Activated T-cell treated with anti-CD3 and anti-CD28 coated beads, Interleukin-2, amount 50 U/mL, for 4 hours (primary cell): ENCODE measurements around the gene SREBF1. TPM values are rescaled to one million over a fixed set of nuclear protein-coding genes. Genes with fewer than 3 reads are reported as not detected.
A peak's percentile ranks its signal among the peaks of the same experiment; 100 is the strongest.

Experiments
- ATAC-seq, 2 donors: fragments of 200-7000 bp; cut with Tn5 transposase; one replicate each; pipeline ENCODE4 v1.10.0; 2021
- DNase-seq: peaks from one replicate; pipeline ENCODE4 v3.0.0-alpha.2; 2020
- H3K27me3 Mint-ChIP-seq: one replicate; pipeline ENCODE4 v1.8.0; 2021; ENCODE audit warnings: low read depth, mixed read lengths
- H3K36me3 Mint-ChIP-seq: one replicate; pipeline ENCODE4 v1.8.0; 2022; ENCODE audit warnings: mixed read lengths; ENCODE audit not compliant: insufficient read depth
- H3K4me1 Mint-ChIP-seq: one replicate; pipeline ENCODE4 v1.8.0; 2021; ENCODE audit warnings: low read depth, mixed read lengths
- H3K4me3 Mint-ChIP-seq: one replicate; pipeline ENCODE4 v1.8.0; 2021; ENCODE audit warnings: mild to moderate bottlenecking, moderate library complexity, mixed read lengths
- H3K9me3 Mint-ChIP-seq: one replicate; pipeline ENCODE4 v1.8.0; 2021; ENCODE audit warnings: mixed read lengths
- total RNA-seq, 3 donors: library from RNA; stranded (reverse); gene quantifications; one replicate each; pipeline ENCODE4 v1.2.1, GENCODE V29; 2021

Gene SREBF1
- total RNA-seq, 3 donors from 2014 or later: 34.3 to 44.0 (median 34.6) TPM

DNA sequence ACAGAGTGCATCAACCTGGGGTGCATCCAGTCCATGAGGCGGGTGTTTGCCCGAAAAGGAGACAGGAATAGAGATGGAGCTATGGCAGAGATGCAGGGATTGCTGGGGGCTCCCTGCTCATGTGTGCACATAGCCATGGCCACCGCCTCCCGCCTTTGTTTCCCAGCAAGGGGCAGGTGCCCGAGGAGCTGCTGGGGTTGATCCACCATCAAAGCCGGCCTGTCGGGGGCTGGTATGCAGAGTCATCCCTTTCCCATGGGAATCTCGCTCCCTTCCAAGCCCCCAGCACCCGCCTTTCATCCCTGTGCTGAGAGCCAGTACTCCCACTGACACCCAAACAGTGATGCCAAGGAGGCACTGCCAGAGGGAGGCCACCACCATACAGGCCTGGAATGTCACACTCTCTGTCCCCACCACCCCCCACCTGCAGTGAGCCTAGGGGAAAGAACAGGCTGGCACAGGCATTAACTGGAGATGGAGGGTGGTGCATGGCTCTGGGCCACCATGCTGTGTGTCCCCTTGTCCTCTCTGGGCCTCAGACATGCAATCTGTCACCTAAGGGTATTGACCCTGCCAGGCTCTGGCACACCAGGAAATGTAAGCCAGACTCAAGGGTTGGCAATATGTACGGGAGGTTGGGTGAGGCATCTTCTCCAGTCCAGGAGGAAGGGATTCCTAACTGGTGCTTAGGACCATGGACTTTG is 65.1 kb downstream of the SREBF1 start:
- DNase-seq: no peak
- H3K9me3 Mint-ChIP-seq: no peaks in the 10 kb centered on the region
- H3K4me3 Mint-ChIP-seq: no peak overlapping the region
- ATAC-seq: no peak
- H3K36me3 Mint-ChIP-seq: no peaks in the 10 kb centered on the region
- no peaks in the 10 kb centered on the region for H3K27me3 Mint-ChIP-seq
- H3K4me1 Mint-ChIP-seq: peaks cover 4% of the 10 kb centered on the region

- peaks cover 11% of the 10 kb centered on the region for H3K4me1 Mint-ChIP-seq
- ATAC-seq (no peak), DNase-seq (no peak)
- H3K36me3 Mint-ChIP-seq: no peaks in the 10 kb centered on the region
- no peaks in the 10 kb centered on the region for H3K27me3 Mint-ChIP-seq
- no peaks in the 10 kb centered on the region for H3K9me3 Mint-ChIP-seq
- H3K4me3 Mint-ChIP-seq: no peak overlapping the region
Measured at GRCh38 chr17:17770632-17771044, 66.1 kb downstream of the SREBF1 start.

DNA sequence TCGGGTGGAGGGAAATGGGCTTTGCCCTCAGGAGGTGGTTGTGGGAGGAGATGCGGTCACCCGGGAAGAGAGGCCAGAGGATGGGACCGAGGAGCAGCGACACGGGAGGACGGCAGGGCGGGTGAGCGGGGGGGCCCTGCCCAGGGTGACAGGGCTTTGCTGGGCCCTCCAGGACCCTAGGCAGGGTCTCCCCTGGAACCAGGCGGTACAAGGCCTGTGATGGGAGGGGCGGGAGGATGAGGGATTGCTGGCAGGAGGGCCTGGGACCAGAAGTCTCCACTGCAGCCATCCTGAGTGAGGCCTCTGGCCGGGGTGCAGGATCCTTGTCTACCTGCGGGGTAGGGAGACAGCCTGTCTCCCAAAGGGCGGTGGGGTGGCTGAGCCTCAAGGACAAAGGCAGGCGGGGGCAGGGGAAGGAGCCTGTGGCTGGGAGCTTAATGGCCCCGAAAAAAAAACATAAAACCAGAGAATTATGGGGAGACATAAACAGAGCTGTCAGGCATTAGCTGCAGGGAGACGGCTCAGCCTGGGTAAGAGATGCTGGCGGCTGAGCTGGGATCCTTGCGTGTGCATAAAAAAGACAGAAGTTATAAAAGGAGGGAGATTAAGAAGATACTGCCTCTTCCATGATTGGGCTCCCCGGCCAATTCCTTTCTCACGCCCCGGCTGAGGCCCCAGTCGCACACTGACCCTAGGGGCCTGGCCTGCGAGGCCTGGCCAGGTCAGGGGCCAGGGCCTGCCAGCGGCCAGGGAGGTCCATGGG is 66.7 kb downstream of the SREBF1 start:
- Mint-ChIP-seq H3K36me3 (no peaks in the 10 kb centered on the region), H3K4me1 (peaks cover 11% of the 10 kb centered on the region), H3K9me3 (no peaks in the 10 kb centered on the region), H3K27me3 (no peaks in the 10 kb centered on the region), H3K4me3 (no peak overlapping the region)
- ATAC-seq (no peak), DNase-seq (no peak)

DNA sequence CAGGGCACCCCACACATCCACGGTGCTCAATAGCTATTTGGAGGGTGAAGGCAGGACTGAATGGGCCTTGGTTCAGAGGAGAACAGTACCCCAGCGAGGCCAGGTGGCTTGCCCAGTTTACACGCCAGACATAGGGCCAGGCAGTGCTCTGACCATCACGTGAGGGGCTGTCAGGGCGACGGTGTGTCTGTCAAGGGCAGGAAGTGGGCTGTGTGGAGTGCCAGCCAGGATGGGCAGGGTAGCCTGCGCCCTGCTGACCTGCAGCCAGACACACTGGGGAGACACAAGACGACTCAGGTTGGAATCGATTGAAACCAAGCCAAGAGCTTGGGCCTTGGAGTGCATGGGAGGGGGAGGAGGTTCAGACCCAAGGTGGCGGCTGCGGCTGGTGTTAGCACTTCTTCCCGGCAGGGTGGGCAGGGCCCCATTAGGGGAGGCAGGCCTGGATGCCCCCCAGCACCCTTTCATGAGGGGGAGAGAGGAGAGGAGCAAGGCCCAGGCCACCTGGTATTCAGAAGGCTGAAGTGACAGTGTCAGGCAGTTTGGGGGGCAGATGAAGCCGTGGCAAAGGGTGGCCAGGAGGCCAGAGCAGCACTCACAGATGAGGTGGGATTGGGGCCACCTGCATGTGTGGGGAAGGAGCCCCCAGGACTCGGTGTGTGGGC is 68.2 kb downstream of the SREBF1 start:
- DNase-seq (no peak), ATAC-seq (no peak)
- H3K27me3 Mint-ChIP-seq: no peaks in the 10 kb centered on the region
- H3K4me3 Mint-ChIP-seq: no peak overlapping the region
- no peaks in the 10 kb centered on the region for H3K9me3 Mint-ChIP-seq
- peaks cover 18% of the 10 kb centered on the region for H3K4me1 Mint-ChIP-seq
- no peaks in the 10 kb centered on the region for H3K36me3 Mint-ChIP-seq

GRCh38 chr17:17767887-17768418 is 68.8 kb downstream of the SREBF1 start:
- no peak for ATAC-seq
- Mint-ChIP-seq H3K36me3 (no peaks in the 10 kb centered on the region), H3K9me3 (no peaks in the 10 kb centered on the region), H3K4me1 (peaks cover 20% of the 10 kb centered on the region), H3K4me3 (no peak overlapping the region), H3K27me3 (no peaks in the 10 kb centered on the region)
- no peak for DNase-seq

- no peak for ATAC-seq
Measured at GRCh38 chr17:17767154-17767869, 69.5 kb downstream of the SREBF1 start.

DNA sequence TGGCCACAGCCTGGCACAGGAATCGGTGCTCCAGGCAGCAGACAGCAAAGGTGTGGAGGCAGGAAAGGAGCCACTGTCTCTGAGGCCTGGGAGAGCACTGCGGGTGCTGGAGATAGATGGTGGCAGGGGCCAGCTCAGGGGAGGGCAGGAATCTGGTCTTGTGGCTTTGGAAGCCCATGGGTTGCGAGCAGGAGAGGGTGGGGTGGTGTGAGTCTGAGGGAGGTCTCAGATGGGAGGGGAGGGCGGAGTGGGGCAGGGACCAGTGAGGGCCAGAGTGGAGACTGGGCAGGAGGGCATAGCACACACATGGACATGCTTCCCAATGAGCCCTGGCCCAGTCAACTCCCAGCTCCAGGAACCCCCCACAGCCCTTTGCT is 70.1 kb downstream of the SREBF1 start:
- peaks cover 16% of the 10 kb centered on the region for H3K4me1 Mint-ChIP-seq
- H3K4me3 Mint-ChIP-seq: no peak overlapping the region
- no peaks in the 10 kb centered on the region for H3K9me3 Mint-ChIP-seq
- ATAC-seq: no peak
- H3K27me3 Mint-ChIP-seq: no peaks in the 10 kb centered on the region
- DNase-seq: no peak
- no peaks in the 10 kb centered on the region for H3K36me3 Mint-ChIP-seq

More at GRCh38 chr17:17767154-17767869, 69.5 kb downstream of the SREBF1 start:
- H3K27me3 Mint-ChIP-seq: no peaks in the 10 kb centered on the region
- peaks cover 17% of the 10 kb centered on the region for H3K4me1 Mint-ChIP-seq
- no peaks in the 10 kb centered on the region for H3K36me3 Mint-ChIP-seq
- no peaks in the 10 kb centered on the region for H3K9me3 Mint-ChIP-seq
- no peak for DNase-seq
- no peak overlapping the region for H3K4me3 Mint-ChIP-seq

DNA sequence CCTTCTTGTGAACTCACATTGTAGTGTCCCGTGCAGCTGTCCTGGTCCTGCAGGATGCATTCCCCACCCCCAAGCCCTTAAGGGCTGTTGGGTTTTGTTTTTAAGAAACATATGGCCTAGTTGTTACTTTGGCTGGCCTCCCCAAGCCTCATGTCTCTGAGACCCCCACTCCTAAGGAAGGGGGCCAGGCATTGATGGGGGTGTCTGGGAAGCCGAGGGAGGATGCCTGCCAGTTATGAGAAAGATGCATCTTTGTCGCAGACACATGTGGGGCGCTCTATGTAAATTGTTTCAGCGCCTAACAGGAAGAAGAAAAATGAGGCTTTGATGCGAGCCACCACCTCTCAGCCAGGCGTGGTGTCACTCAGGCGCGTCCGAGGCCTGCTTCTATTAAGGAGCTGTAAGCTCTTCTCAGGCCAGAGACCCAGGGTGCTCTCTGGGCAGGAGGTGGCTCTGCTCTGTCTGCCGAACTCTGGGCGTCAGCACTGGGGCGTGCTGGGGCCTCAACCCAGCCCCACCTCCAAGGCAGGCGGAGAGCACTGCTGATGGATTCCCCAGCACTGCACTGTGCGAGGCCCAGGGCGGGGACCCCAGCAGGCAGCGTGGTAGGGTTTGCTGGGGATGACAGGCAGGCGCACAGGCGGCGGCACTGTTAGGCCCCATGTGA is 70.6 kb downstream of the SREBF1 start:
- Mint-ChIP-seq H3K27me3 (no peaks in the 10 kb centered on the region), H3K36me3 (no peaks in the 10 kb centered on the region), H3K9me3 (no peaks in the 10 kb centered on the region), H3K4me1 (peaks cover 16% of the 10 kb centered on the region), H3K4me3 (no peak overlapping the region)
- DNase-seq: no peak
- peak in 1 of 2 donors; percentile 59 for ATAC-seq

DNA sequence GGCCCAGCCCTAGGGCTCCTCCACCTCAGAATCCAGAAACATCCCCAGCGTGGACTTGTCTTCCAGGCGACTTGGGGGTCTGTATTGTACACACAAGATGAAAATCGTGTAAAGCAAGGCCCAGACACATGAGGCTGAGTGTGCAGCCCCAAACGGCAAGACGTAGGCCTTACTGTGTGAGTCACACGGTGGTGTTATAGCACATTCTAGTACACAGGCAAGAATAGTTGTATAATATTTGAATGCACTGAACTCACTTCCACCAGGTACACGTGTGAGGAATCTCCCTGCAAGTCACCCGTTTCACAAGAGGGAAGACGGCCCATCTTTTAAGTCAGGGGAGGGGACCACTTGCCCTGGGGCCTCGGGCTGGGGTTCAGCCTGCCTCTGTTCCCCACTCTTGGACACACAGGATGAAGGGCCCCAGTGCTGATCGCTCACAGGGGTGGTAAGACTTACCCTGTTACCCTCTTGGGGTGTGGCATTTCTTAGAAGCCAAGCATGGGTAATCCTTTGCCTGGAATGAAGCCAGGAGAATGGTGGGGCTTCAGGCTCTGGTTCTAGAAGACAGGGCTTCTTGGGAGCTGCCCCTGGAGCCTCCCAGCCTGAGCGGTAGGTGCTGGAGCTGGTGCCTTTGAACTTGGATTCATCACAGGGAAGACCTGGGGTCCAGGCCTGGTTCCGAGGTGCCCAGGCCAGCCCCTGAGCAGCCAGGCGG is 71.3 kb downstream of the SREBF1 start:
- ATAC-seq (peak in 1 of 2 donors; percentile 41), DNase-seq (no peak)
- Mint-ChIP-seq H3K4me3 (no peak overlapping the region), H3K9me3 (no peaks in the 10 kb centered on the region), H3K27me3 (no peaks in the 10 kb centered on the region), H3K36me3 (no peaks in the 10 kb centered on the region), H3K4me1 (peaks cover 16% of the 10 kb centered on the region)

DNA sequence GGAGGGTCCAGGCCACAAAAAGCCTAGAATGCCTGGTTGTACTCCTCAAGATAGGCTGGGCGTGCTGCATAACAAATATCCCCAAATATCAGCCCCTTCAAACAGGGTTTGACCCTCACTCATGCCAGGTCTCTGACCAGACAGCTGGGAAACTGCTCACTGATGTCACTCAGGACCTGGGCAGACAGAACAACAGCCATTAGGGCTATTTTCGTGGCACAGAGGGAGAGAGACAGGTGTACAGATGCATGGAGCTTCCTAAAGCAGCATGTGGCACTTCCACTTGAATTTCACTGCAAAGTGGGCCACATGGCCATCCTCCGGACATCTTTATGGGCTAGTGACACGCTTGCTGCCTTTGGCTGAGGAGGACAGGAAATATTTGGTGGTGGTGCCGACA is 73.1 kb downstream of the SREBF1 start:
- Mint-ChIP-seq H3K9me3 (no peaks in the 10 kb centered on the region), H3K4me3 (no peak overlapping the region), H3K27me3 (no peaks in the 10 kb centered on the region), H3K36me3 (no peaks in the 10 kb centered on the region), H3K4me1 (peaks cover 20% of the 10 kb centered on the region)
- no peak for ATAC-seq
- DNase-seq: no peak

- Mint-ChIP-seq H3K4me1 (peaks cover 24% of the 10 kb centered on the region), H3K27me3 (no peaks in the 10 kb centered on the region), H3K36me3 (no peaks in the 10 kb centered on the region), H3K9me3 (no peaks in the 10 kb centered on the region), H3K4me3 (no peak overlapping the region)
- ATAC-seq (no peak), DNase-seq (no peak)
Measured at GRCh38 chr17:17763136-17763535, 73.7 kb downstream of the SREBF1 start.

- H3K27me3 Mint-ChIP-seq: no peaks in the 10 kb centered on the region
- DNase-seq: no peak
- no peaks in the 10 kb centered on the region for H3K9me3 Mint-ChIP-seq
- ATAC-seq: no peak
- H3K4me3 Mint-ChIP-seq: no peak overlapping the region
- peaks cover 28% of the 10 kb centered on the region for H3K4me1 Mint-ChIP-seq
- H3K36me3 Mint-ChIP-seq: no peaks in the 10 kb centered on the region
Measured at GRCh38 chr17:17762744-17763105, 74.1 kb downstream of the SREBF1 start.
